Stimulated activated CD8-positive, alpha-beta memory T cell treated with anti-CD3 and anti-CD28 coated beads, Interleukin-7, amount 100 ng/mL, for 1 hour (primary cell): Measurements from ENCODE around the gene CKAP2L.
"Not testable (repeated sequence)": the region's sequence is repeated elsewhere in the genome, so short reads cannot be mapped to it uniquely, and the experiment has no call there.

Experiments used
- DNase-seq, 2 donors: peaks; one replicate each; pipeline ENCODE4 v3.0.0-alpha.2; 2020; ENCODE audit warnings: low read depth in 2 of 2

The CKAP2L gene

GRCh38 chr2:112709703-112710102, 54.7 kb downstream of the CKAP2L start:
- DNase-seq, result no peak

GRCh38 chr2:112708968-112709367, 55.4 kb downstream of the CKAP2L start:
- no peak for DNase-seq

- DNase-seq, result not testable (repeated sequence)
Observed at GRCh38 chr2:112706947-112707346, 57.5 kb downstream of the CKAP2L start.

GRCh38 chr2:112706170-112706664, 58.2 kb downstream of the CKAP2L start:
- peak in 1 of 2 donors; percentile 14 for DNase-seq

- DNase-seq, result no peak
Observed at GRCh38 chr2:112705575-112705974, 58.8 kb downstream of the CKAP2L start.

- no peak for DNase-seq
Observed at GRCh38 chr2:112703684-112704083, 60.7 kb downstream of the CKAP2L start.

- no peak for DNase-seq
Observed at GRCh38 chr2:112701052-112701451, 63.4 kb downstream of the CKAP2L start.

- no peak for DNase-seq
Observed at GRCh38 chr2:112699984-112700667, 64.3 kb downstream of the CKAP2L start.

GRCh38 chr2:112698834-112699515, 65.4 kb downstream of the CKAP2L start:
- DNase-seq, result no peak

GRCh38 chr2:112694182-112694581, 70.2 kb downstream of the CKAP2L start:
- DNase-seq, result no peak

GRCh38 chr2:112693596-112693995, 70.8 kb downstream of the CKAP2L start:
- no peak for DNase-seq

- no peak for DNase-seq
Observed at GRCh38 chr2:112692918-112693317, 71.5 kb downstream of the CKAP2L start.

GRCh38 chr2:112692495-112692911, 71.9 kb downstream of the CKAP2L start:
- DNase-seq, result peak; percentile 11 to 16

- no peak for DNase-seq
Observed at GRCh38 chr2:112691881-112692281, 72.5 kb downstream of the CKAP2L start.

- DNase-seq, result peak; percentile 33 to 41
Observed at GRCh38 chr2:112690853-112691401, 73.5 kb downstream of the CKAP2L start.

GRCh38 chr2:112688086-112688880, 76.1 kb downstream of the CKAP2L start:
- DNase-seq, result no peak

- DNase-seq, result no peak
Observed at GRCh38 chr2:112687522-112687921, 76.9 kb downstream of the CKAP2L start.
